ENCODE results near the gene ERAP2. TPM values are rescaled to one million over a fixed set of nuclear protein-coding genes. Genes with fewer than 3 reads are reported as not detected.
A peak's percentile ranks its signal among the peaks of the same experiment; 100 is the strongest.

ERAP2 gene
- total RNA-seq, 4 donors from 2014 or later = 7.1 to 39.1 (median 33.1) TPM

DNA sequence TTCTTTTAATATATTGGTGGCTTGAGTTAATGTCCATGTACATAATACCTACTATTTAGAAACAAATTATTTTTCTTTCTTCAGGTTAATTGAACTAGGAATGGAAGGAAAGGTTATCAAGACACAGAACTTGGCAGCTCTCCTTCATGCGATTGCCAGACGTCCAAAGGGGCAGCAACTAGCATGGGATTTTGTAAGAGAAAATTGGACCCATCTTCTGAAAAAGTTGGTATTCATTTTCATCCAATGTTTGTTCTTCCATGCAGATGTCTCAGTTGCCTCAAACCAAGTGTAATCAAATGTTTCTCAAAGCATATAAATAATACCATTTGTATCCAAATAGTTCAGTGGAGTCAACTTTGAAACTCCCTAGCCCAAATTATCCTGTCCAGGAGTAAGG lies 36.9 kb downstream of the ERAP2 start:
- DNase-seq = no peak
- intact Hi-C loops (cut with DNase I; ENCODE audit: low total_unique reads) = no loop called here
- peaks cover 0 to 12% (median 6%) of the 10 kb centered on the region in 4 donors for H3K36me3 ChIP-seq
- H3K4me3 ChIP-seq = no peak overlapping the region
- H3K4me1 ChIP-seq = no peaks in the 10 kb centered on the region
- H3K27ac ChIP-seq = no peak overlapping the region
- in situ Hi-C loops (cut with MboI; ENCODE audit: low pct_ligation_motif_present in 1 of 4, low pct_unique_long_range_greater_than_20kb in 1 of 4, low sequenced_read_pairs in 3 of 4) = no loop called here
- TF ChIP-seq POLR2A (IDR thresholded peaks at IDR 0.05) (no peak), CTCF (IDR thresholded peaks at IDR 0.05) (no peak), EP300 (IDR thresholded peaks at IDR 0.05; ENCODE audit: low read depth) (no peak), POLR2AphosphoS5 (IDR thresholded peaks at IDR 0.05) (no peak)
- WGBS, 2 donors (ENCODE audit: low coverage in 1 of 2) = 84 to 89% methylated on average over 2 of the region's 2 CpGs
- no peaks in the 10 kb centered on the region for H3K27me3 ChIP-seq
- H3K9me3 ChIP-seq = no peaks in the 10 kb centered on the region

- no peak for DNase-seq
- H3K4me3 ChIP-seq = no peak overlapping the region
- no peaks in the 10 kb centered on the region for H3K27me3 ChIP-seq
- TF ChIP-seq POLR2AphosphoS5 (IDR thresholded peaks at IDR 0.05) = no peak
- in situ Hi-C loops (cut with MboI; ENCODE audit: low pct_ligation_motif_present in 1 of 4, low pct_unique_long_range_greater_than_20kb in 1 of 4, low sequenced_read_pairs in 3 of 4) = no loop called here
- WGBS, 2 donors (ENCODE audit: low coverage in 1 of 2) = 78 to 83% methylated on average over 4 of the region's 4 CpGs
- no peaks in the 10 kb centered on the region for H3K9me3 ChIP-seq
- no peak overlapping the region for H3K27ac ChIP-seq
- intact Hi-C loops (cut with DNase I; ENCODE audit: low total_unique reads) = no loop called here
- H3K36me3 ChIP-seq = peaks cover 0 to 7% (median 0%) of the 10 kb centered on the region in 4 donors
- H3K4me1 ChIP-seq = peaks cover 4 to 11% (median 6%) of the 10 kb centered on the region in 4 donors
Measured at GRCh38 chr5:96919754-96920197, 43.5 kb downstream of the ERAP2 start.

GRCh38 chr5:96920744-96921355 lies 44.5 kb downstream of the ERAP2 start:
- H3K9me3 ChIP-seq = no peaks in the 10 kb centered on the region
- in situ Hi-C loops (cut with MboI; ENCODE audit: low pct_ligation_motif_present in 1 of 4, low pct_unique_long_range_greater_than_20kb in 1 of 4, low sequenced_read_pairs in 3 of 4) (no loop called here), intact Hi-C loops (cut with DNase I; ENCODE audit: low total_unique reads) (no loop called here)
- peaks cover 0 to 7% (median 0%) of the 10 kb centered on the region in 4 donors for H3K36me3 ChIP-seq
- TF ChIP-seq POLR2A (IDR thresholded peaks at IDR 0.05) (no peak), POLR2AphosphoS5 (IDR thresholded peaks at IDR 0.05) (no peak), EP300 (IDR thresholded peaks at IDR 0.05; ENCODE audit: low read depth) (no peak), CTCF (IDR thresholded peaks at IDR 0.05) (no peak)
- no peak overlapping the region for H3K4me3 ChIP-seq
- peak overlapping the region in 1 of 4 donors; percentile 25 for H3K27ac ChIP-seq
- no peaks in the 10 kb centered on the region for H3K27me3 ChIP-seq
- 65 to 72% methylated on average over 3 of the region's 3 CpGs for WGBS, 2 donors (ENCODE audit: low coverage in 1 of 2)
- peaks cover 4 to 12% (median 6%) of the 10 kb centered on the region in 4 donors for H3K4me1 ChIP-seq
- DNase-seq = no peak

GRCh38 chr5:96922499-96923244 lies 46.4 kb downstream of the ERAP2 start:
- no peak overlapping the region for H3K27ac ChIP-seq
- WGBS, 2 donors (ENCODE audit: low coverage in 1 of 2) = 91 to 92% methylated on average over 10 to 12 of the region's 12 CpGs
- intact Hi-C loops (cut with DNase I; ENCODE audit: low total_unique reads) (no loop called here), in situ Hi-C loops (cut with MboI; ENCODE audit: low pct_ligation_motif_present in 1 of 4, low pct_unique_long_range_greater_than_20kb in 1 of 4, low sequenced_read_pairs in 3 of 4) (no loop called here)
- H3K9me3 ChIP-seq = no peaks in the 10 kb centered on the region
- H3K4me3 ChIP-seq = no peak overlapping the region
- TF ChIP-seq POLR2AphosphoS5 (IDR thresholded peaks at IDR 0.05) = no peak
- DNase-seq = no peak
- H3K27me3 ChIP-seq = no peaks in the 10 kb centered on the region
- H3K4me1 ChIP-seq = peaks cover 4 to 12% (median 6%) of the 10 kb centered on the region in 4 donors
- H3K36me3 ChIP-seq = peaks cover 0 to 3% (median 0%) of the 10 kb centered on the region in 4 donors

GRCh38 chr5:96924016-96924443 lies 47.7 kb downstream of the ERAP2 start:
- Histone ChIP-seq H3K4me1 (peaks cover 4 to 12% (median 6%) of the 10 kb centered on the region in 4 donors), H3K27me3 (no peaks in the 10 kb centered on the region), H3K27ac (peak overlapping the region in 1 of 4 donors; percentile 24), H3K36me3 (peaks cover 0 to 3% (median 0%) of the 10 kb centered on the region in 4 donors), H3K4me3 (no peak overlapping the region), H3K9me3 (no peaks in the 10 kb centered on the region)
- in situ Hi-C loops (cut with MboI; ENCODE audit: low pct_ligation_motif_present in 1 of 4, low pct_unique_long_range_greater_than_20kb in 1 of 4, low sequenced_read_pairs in 3 of 4) = no loop called here
- intact Hi-C loops (cut with DNase I; ENCODE audit: low total_unique reads) = no loop called here
- TF ChIP-seq POLR2A (IDR thresholded peaks at IDR 0.05) (no peak), EP300 (IDR thresholded peaks at IDR 0.05; ENCODE audit: low read depth) (no peak), CTCF (IDR thresholded peaks at IDR 0.05) (no peak), POLR2AphosphoS5 (IDR thresholded peaks at IDR 0.05) (no peak)
- DNase-seq = no peak
- 30 to 42% methylated on average over 3 of the region's 3 CpGs for WGBS, 2 donors (ENCODE audit: low coverage in 1 of 2)

Measured in transverse colon (tissue), 4 donors.